Osteoblast (primary cell): ENCODE results near the gene PLIN3. TPM values are rescaled to one million over a fixed set of nuclear protein-coding genes. Genes with fewer than 3 reads are reported as not detected.
"Not testable (repeated sequence)": the region's sequence is repeated elsewhere in the genome, so short reads cannot be mapped to it uniquely, and the experiment has no call there.

Experiments
- DNase-seq: peaks from one replicate; pipeline ENCODE4 v3.0.0; 2011; ENCODE audit warnings: low spot score, mixed read lengths; ENCODE audit not compliant: insufficient read length; ENCODE audit errors: missing footprints
- H2AFZ ChIP-seq: 2 replicates; pipeline ENCODE4 v1.6.0; 2011; ENCODE audit warnings: mild to moderate bottlenecking, low read length
- H3K27ac ChIP-seq: 2 replicates; pipeline ENCODE4 v1.5.1; 2011; ENCODE audit warnings: mild to moderate bottlenecking, low read depth, low read length, moderate library complexity
- H3K27me3 ChIP-seq: 2 replicates; pipeline ENCODE4 v1.6.0; 2012; ENCODE audit warnings: mild to moderate bottlenecking, control low read depth, inconsistent platforms, low read length, moderate library complexity; ENCODE audit not compliant: insufficient read depth
- H3K36me3 ChIP-seq: 2 replicates; pipeline ENCODE4 v1.5.1; 2011; ENCODE audit warnings: mild to moderate bottlenecking, low read length, control low read depth, moderate library complexity; ENCODE audit not compliant: insufficient read depth
- H3K4me1 ChIP-seq: 2 replicates; pipeline ENCODE4 v1.5.1; 2011; ENCODE audit warnings: mild to moderate bottlenecking, low read length, control low read depth, moderate library complexity; ENCODE audit not compliant: insufficient read depth
- H3K4me2 ChIP-seq: 2 replicates; pipeline ENCODE4 v1.6.0; 2011; ENCODE audit warnings: mild to moderate bottlenecking, low read length; ENCODE audit not compliant: insufficient read depth
- H3K4me3 ChIP-seq: fragments of 200-600 bp; sonication (generic); 3 replicates; pipeline ENCODE4 v1.5.1; 2012; ENCODE audit warnings: mild to moderate bottlenecking, low read length, inconsistent platforms; ENCODE audit not compliant: insufficient read depth
- H3K79me2 ChIP-seq: 2 replicates; pipeline ENCODE4 v1.6.0; 2012; ENCODE audit warnings: mild to moderate bottlenecking, low read length, control low read depth, inconsistent platforms; ENCODE audit not compliant: insufficient read depth
- H3K9me3 ChIP-seq: 2 replicates; pipeline ENCODE4 v1.5.1; 2011; ENCODE audit warnings: low read depth, low read length, control low read depth
- H4K20me1 ChIP-seq: 2 replicates; pipeline ENCODE4 v1.6.0; 2012; ENCODE audit warnings: mild to moderate bottlenecking, low read length, control low read depth; ENCODE audit not compliant: insufficient read depth
- total RNA-seq: library from RNA; depleted of rRNA; stranded (reverse); fragments of >200 nt; gene quantifications from 2 replicates; pipeline ENCODE4 v1.2.3, GENCODE V29; 2012
- TF ChIP-seq, protein P1 (sequence below): IDR thresholded peaks from 2 replicates; pipeline ENCODE4 v1.5.1; 2011; ENCODE audit warnings: mild to moderate bottlenecking, low read depth, low read length, moderate library complexity; ENCODE audit errors: extremely low read depth

PLIN3 gene
- total RNA-seq, 1 donor, result 260 TPM

DNA sequence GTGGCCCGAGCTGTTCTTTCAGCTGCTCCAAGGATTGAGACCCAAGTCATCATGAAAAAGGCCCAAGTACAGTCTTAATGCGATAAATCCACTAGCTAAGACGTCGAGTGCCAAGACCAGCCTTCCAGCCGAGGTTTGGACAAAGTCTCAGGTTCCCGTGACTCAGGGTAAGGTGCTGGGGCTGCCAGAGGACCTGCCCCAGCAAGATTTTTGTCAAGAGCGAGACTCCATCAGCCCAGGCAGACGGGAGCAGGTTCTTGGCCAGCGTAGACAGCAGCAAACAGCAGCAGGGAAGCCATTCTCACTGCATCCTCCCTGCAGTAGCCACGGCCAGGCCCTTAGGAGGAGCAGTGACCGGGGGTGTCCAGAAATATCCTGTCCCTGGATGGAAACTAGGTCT lies 72.5 kb downstream of the PLIN3 start:
- peaks cover 52% of the 10 kb centered on the region for H3K79me2 ChIP-seq
- H3K27me3 ChIP-seq, result no peaks in the 10 kb centered on the region
- H3K4me1 ChIP-seq, result peaks cover 15% of the 10 kb centered on the region
- no peak overlapping the region for H3K27ac ChIP-seq
- peaks cover 12% of the 10 kb centered on the region for H4K20me1 ChIP-seq
- no peak overlapping the region for H3K4me3 ChIP-seq
- DNase-seq, result no peak
- TF ChIP-seq, protein P1, sequence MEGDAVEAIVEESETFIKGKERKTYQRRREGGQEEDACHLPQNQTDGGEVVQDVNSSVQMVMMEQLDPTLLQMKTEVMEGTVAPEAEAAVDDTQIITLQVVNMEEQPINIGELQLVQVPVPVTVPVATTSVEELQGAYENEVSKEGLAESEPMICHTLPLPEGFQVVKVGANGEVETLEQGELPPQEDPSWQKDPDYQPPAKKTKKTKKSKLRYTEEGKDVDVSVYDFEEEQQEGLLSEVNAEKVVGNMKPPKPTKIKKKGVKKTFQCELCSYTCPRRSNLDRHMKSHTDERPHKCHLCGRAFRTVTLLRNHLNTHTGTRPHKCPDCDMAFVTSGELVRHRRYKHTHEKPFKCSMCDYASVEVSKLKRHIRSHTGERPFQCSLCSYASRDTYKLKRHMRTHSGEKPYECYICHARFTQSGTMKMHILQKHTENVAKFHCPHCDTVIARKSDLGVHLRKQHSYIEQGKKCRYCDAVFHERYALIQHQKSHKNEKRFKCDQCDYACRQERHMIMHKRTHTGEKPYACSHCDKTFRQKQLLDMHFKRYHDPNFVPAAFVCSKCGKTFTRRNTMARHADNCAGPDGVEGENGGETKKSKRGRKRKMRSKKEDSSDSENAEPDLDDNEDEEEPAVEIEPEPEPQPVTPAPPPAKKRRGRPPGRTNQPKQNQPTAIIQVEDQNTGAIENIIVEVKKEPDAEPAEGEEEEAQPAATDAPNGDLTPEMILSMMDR, result no peak
- no peak overlapping the region for H2AFZ ChIP-seq
- peaks cover 32% of the 10 kb centered on the region for H3K36me3 ChIP-seq
- H3K9me3 ChIP-seq, result no peaks in the 10 kb centered on the region
- no peak overlapping the region for H3K4me2 ChIP-seq

- H4K20me1 ChIP-seq, result peaks cover 12% of the 10 kb centered on the region
- H3K36me3 ChIP-seq, result peaks cover 32% of the 10 kb centered on the region
- peaks cover 52% of the 10 kb centered on the region for H3K79me2 ChIP-seq
- H3K27ac ChIP-seq, DNase-seq, H3K9me3 ChIP-seq, H2AFZ ChIP-seq, H3K27me3 ChIP-seq, H3K4me2 ChIP-seq, H3K4me3 ChIP-seq: not testable (repeated sequence)
- H3K4me1 ChIP-seq, result peaks cover 15% of the 10 kb centered on the region
These were observed 74.2 kb downstream of the PLIN3 start for GRCh38 chr19:4793278-4793677.

DNA sequence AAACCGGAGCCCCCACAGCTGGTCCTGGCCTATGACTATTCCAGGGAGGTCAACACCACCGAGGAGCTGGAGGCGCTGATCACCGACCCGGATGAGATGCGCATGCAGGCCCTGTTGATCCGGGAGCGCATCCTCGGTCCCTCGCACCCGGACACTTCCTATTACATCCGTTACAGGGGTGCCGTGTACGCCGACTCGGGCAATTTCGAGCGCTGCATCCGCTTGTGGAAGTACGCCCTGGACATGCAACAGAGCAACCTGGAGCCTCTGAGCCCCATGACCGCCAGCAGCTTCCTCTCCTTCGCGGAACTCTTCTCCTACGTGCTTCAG lies 74.6 kb downstream of the PLIN3 start:
- H3K4me2 ChIP-seq, result peak overlapping the region; percentile 90
- peak overlapping the region; percentile 94 for H3K4me3 ChIP-seq
- not testable (repeated sequence) for H3K27ac ChIP-seq

DNA sequence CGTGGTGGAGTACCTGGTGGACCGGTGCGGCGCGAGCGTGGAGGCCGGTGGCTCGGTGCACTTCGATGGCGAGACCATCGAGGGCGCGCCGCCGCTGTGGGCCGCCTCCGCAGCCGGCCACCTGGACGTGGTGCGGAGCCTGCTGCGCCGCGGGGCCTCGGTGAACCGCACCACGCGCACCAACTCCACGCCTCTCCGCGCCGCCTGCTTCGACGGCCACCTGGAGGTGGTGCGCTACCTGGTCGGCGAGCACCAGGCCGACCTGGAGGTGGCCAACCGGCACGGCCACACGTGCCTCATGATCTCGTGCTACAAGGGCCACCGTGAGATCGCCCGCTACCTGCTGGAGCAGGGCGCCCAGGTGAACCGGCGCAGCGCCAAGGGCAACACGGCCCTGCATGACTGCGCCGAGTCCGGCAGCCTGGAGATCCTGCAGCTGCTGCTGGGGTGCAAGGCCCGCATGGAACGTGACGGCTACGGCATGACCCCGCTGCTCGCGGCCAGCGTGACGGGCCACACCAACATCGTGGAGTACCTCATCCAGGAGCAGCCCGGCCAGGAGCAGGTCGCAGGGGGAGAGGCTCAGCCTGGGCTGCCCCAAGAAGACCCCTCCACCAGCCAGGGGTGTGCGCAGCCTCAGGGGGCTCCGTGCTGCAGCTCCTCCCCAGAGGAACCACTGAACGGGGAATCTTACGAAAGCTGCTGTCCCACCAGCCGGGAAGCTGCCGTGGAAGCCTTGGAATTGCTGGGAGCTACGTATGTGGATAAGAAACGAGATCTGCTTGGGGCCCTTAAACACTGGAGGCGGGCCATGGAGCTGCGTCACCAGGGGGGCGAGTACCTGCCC lies 75.2 kb downstream of the PLIN3 start:
- Histone ChIP-seq H3K4me3 (peak overlapping the region; percentile 94), H3K4me1 (peaks cover 15% of the 10 kb centered on the region), H2AFZ (peak overlapping the region; percentile 85), H3K27ac (peak overlapping the region; percentile 88), H3K4me2 (peak overlapping the region; percentile 90), H4K20me1 (peaks cover 12% of the 10 kb centered on the region), H3K79me2 (peaks cover 52% of the 10 kb centered on the region), H3K36me3 (peaks cover 32% of the 10 kb centered on the region)
- H3K27me3 ChIP-seq, DNase-seq, H3K9me3 ChIP-seq: not testable (repeated sequence)

More for the DNA sequence above, 74.6 kb downstream of the PLIN3 start:
- peaks cover 32% of the 10 kb centered on the region for H3K36me3 ChIP-seq
- H3K79me2 ChIP-seq, result peaks cover 52% of the 10 kb centered on the region
- peaks cover 12% of the 10 kb centered on the region for H4K20me1 ChIP-seq
- H3K9me3 ChIP-seq, DNase-seq, H2AFZ ChIP-seq, H3K27me3 ChIP-seq: not testable (repeated sequence)
- peaks cover 15% of the 10 kb centered on the region for H3K4me1 ChIP-seq

DNA sequence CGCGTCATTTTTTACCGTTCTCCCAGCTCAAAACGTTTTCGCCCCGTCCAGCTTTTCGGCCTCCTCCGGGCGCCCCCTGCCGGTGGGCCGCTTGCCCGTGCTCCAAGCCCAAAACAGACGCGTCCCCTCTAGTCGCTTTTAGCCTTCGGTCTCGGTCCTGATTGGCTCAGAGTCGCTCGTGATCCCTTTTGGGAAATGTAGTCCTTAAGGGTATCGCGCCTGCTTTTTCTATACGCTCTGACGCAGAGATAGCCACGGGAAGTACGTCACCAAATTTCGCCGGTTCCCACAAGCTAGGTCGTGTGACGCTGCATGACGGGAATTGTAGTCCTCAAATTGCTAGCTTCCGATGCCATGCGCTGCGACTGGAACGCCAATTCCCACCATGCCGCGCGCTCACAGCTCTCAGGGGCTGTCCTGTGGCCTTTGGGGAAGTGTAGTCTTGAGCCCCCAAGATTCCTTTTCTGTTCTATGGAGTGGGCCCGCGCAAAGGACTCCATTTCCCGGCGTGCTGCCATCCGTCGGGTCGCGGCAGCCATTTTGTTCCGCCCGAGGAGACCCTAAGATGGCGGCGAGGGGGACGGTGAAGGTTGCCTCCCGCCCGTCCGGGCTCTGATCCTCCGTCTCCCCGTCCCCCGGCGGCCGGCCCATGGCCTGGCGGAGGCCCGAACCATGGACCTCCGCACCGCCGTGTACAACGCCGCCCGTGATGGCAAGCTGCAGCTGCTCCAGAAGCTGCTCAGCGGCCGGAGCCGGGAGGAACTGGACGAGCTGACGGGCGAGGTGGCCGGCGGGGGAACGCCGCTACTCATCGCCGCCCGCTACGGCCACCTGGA lies 76.1 kb downstream of the PLIN3 start, which contains the start of gene FEM1A:
Gene FEM1A, plus strand, starts transcription at position 552 of the 836 bp plus-strand sequence. Its CDS starts 121 bp downstream, at position 673.
- DNase-seq, result peak; percentile 99
- peaks cover 47% of the 10 kb centered on the region for H3K79me2 ChIP-seq
- TF ChIP-seq, protein P1, result peak; percentile 100

More for the DNA sequence above, 76.1 kb downstream of the PLIN3 start, which contains the start of gene FEM1A:
- peaks cover 7% of the 10 kb centered on the region for H4K20me1 ChIP-seq
- H3K4me2 ChIP-seq, result peak within 1 kb of the TSS; percentile 90
- H3K4me1 ChIP-seq, result peaks cover 15% of the 10 kb centered on the region
- peak within 1 kb of the TSS; percentile 88 for H3K27ac ChIP-seq
- peak within 1 kb of the TSS; percentile 94 for H3K4me3 ChIP-seq
- H3K36me3 ChIP-seq, result peaks cover 26% of the 10 kb centered on the region
- H3K27me3 ChIP-seq, result peaks cover 2% of the 10 kb centered on the region
- H3K9me3 ChIP-seq, result no peaks in the 10 kb centered on the region
- H2AFZ ChIP-seq, result peak within 1 kb of the TSS; percentile 85
